GM19397 (cell line): ENCODE measurements around the gene SH3RF3.

Experiments used
- ATAC-seq: cut with Tn5 transposase; IDR thresholded peaks from one replicate; pipeline ENCODE4 v1.9.1; 2021; ENCODE audit warnings: mild to moderate bottlenecking, moderate library complexity; ENCODE audit not compliant: unreplicated experiment

The SH3RF3 gene

GRCh38 chr2:109138449-109138848 is 9.4 kb downstream of the SH3RF3 start:
- ATAC-seq, result no peak

DNA sequence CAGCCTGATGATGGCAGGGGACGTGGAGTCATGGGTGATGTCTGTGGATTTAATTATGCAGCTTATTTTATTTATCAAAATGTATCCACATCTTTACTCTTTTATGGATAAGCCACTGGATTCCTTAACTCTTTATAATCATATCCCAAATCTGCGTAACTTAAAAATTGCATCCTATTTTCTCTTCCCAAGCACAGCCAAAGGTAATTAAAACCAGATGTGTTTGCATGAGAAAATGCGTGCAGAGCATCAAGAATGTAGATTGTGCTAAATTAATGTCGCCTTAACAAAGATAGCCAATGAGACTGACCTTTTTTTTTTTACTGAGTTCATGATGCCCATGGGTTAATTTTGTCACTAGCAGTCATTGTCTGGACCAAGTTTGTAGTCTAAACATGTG is 10.0 kb downstream of the SH3RF3 start:
- no peak for ATAC-seq

GRCh38 chr2:109139865-109140396 is 10.9 kb downstream of the SH3RF3 start:
- ATAC-seq, result no peak

DNA sequence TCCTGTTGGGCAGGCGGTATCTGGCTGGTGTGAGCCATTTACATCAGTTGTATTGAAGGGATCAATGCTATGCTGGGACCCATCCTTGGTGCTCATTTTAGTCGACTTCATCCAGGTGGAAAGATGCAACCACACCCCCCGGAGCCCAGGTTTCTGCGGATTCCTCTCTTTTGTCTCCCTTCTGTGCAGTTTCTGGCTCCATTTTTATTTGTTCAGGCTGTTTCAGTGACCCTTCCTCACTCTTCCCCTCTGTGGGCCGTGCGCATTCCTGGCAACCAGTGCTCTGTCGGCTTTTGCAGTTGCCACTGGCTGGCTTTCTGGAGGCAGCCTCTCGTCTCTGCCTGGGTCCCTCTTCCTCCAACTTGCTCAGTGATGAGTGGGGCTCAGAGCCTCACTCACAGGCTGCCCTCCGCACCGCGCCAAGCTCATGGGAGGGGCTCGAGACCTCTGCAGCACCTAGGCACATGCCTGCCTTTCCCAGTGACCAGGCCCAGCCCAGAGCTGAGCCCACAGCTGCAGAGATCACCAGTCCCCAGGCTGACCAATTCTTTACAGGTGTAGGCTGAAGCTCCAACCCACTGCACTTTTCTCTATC is 12.1 kb downstream of the SH3RF3 start:
- ATAC-seq, result no peak

DNA sequence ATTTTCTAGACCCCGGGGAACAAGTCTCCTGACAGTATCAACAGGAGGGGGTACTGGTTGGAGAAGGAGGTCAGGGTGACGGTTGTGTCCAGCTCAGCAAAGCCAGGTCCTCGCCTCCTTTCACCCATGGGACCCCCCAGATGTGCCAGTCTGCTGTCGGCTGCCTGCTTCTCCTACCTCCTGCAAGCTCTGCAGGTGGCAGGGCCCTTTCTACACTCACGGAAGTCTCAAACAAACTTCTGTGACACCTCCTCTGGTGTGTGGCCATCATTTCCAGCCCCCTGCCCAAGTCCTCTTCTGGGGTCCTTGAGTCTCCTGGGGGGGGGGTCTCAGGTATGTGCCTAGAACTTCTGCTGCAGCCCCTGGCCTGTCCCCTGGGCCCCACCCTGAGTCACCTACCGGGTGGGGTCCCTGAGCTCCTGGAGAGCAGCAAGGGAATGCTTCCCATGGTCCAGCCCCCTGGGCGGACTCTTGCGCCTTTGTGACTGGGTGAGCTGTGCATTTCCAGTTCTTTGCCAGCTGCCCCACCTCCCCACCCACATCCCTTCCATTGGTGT is 12.8 kb downstream of the SH3RF3 start:
- ATAC-seq, result no peak

DNA sequence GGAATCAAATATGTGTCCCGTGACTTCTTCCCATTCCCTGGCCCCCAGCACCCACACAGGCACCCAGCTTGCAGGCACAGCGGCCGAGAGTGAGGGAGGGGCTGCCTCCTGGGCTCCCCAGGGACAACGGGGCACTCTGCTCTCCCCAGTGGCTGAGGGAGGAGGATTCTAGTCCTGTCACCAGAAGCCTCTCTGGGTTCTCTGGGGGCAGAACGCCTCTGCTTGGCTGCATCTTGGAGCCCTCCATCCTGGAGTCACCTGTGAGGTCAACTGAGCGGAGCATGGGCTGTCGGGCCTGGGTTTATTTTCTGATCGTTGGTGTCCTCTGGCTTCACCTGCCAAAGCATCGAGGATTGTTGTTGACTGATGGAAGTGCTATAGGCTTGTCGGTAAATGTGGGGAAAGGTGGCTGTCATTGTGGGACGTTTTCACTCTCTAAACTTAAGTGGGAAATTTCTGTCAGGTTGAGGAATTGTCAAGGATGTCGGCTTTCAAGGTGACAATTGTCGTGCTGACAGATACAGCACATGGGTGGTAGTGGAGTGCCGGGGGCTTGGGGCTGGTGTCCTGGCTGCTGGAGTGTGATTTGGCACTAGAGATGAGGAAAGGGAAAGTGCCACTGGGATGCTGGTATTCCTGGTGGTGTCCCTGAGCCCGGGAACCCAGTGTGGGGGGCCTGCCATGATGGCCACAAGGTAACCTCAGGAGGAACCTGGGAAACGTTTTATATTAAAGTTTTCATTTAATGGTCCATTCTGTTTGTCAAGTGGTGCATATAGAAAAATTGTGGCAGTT is 13.6 kb downstream of the SH3RF3 start:
- ATAC-seq, result no peak

GRCh38 chr2:109143214-109144187 is 14.5 kb downstream of the SH3RF3 start:
- ATAC-seq, result no peak

GRCh38 chr2:109144271-109144670 is 15.3 kb downstream of the SH3RF3 start:
- no peak for ATAC-seq

DNA sequence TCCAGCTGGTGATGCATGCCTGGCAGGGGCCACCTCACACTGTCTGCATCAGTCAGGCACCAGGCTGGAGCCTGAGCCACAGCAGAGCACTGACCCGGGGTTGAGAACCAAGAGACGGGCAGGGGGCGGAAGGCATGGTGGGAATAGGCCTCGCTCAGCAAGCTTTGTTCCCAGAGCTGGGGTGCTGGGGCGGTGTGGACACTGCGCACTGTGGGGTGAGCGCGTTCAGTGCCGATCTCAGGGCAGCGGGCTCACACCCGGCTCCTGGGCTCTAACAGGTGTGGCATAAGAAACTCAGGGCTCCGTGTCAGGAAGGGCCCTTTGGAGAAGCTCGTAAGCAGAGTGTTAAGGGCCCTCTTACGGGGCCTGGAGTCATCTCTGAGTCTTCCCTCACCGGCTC is 15.7 kb downstream of the SH3RF3 start:
- no peak for ATAC-seq

DNA sequence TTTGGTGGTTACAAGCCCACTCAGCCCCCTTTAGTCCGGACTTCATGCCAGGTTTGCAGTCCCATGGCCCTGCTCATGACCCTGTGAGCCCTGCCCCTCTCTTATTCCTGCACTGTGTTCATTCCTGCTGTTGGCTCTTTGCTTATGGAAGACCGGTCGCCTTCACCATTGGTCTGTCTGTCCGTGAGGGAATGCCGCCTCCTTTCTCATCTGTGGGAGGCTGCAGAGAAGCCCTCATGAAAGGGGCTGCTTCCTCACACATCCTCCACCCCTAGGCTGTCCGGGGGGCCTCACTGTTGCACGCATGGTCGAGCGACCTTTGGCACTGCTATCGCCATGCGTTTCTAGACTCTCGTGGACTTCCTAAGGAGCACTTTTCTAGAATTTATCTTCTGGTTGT is 16.3 kb downstream of the SH3RF3 start:
- ATAC-seq, result no peak

GRCh38 chr2:109147405-109147804 is 18.4 kb downstream of the SH3RF3 start:
- no peak for ATAC-seq

GRCh38 chr2:109148117-109148746 is 19.2 kb downstream of the SH3RF3 start:
- ATAC-seq, result no peak

DNA sequence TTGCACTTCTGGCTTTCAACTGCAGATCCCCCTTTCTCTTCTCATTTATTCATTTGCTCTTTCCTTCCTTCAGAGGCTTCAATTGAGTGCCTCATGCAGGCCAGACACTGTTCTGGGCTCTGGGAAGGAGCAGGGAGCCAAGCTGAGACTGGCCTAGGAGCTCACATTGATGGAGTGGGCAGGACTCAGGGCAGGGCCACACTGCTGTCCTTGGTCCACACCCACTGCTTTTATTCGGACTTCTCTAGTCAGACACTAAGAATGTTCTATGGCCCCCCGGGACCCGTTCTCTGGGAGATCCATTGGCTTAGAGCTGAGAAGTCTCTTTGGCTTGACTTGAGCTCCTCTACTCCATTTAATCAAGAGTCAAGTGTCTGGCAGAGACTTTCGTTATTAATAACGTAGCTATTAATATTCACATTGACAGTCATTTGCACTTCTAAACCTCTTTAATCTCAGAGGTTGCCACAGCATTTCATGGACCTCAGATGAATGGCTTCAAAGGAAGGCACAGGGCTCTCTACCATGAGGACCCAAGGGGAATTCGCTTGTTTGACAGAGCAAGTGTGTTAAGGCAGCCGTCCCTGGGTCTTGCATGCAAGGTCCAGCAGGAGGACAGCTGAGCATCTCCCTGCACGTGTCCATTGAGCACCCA is 20.1 kb downstream of the SH3RF3 start:
- ATAC-seq, result no peak

- no peak for ATAC-seq
Observed at GRCh38 chr2:109150559-109150958, 21.6 kb downstream of the SH3RF3 start.

- ATAC-seq, result no peak
Observed at GRCh38 chr2:109151519-109151918, 22.5 kb downstream of the SH3RF3 start.

DNA sequence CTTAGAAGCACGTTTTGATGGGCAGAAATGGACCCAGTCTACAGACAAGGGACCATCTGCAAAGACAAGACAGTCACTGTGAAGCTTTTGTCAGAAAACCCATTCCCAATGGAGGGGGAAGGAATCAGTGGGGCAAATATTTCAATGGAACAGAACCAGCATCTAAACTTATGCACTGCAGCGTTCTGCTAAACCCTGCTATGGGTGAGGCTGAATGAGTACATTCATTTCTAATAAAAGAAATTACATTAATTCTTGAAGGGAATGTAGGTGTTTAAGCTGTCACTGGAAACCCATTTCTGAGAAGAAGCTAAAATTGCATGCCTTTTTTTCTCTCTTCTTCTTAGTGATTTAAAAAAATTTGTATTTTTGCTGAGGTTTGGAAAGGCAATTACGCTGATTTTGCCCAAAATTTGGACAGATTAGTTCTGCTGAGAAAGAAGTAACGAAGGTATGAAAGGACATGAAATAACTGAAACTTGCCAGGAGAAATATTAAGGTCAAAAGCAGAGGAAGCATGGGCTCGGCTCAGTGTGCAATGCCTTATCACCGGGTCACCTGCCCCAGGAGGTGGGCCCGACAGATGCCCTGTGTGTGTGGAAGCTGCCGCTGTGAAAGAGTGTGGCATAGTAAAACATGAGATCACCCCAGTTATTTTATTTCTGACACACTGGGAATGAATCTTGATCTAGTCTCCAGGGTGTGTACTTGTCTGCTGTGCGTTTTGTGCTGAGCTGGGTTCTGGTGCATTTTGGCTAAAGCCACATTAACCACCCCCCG is 24.2 kb downstream of the SH3RF3 start:
- no peak for ATAC-seq

- no peak for ATAC-seq
Observed at GRCh38 chr2:109153807-109154206, 24.8 kb downstream of the SH3RF3 start.

- ATAC-seq, result no peak
Observed at GRCh38 chr2:109154226-109154625, 25.2 kb downstream of the SH3RF3 start.
